GM12878 (cell line): Measurements from ENCODE around the gene TSHZ1. TPM values are rescaled to one million over a fixed set of nuclear protein-coding genes. Genes with fewer than 3 reads are reported as not detected.
A peak's percentile ranks its signal among the peaks of the same experiment; 100 is the strongest.

Experiments
- ATAC-seq: fragments of 200-7000 bp; cut with Tn5 transposase; 3 replicates; pipeline ENCODE4 v1.9.1; 2020; ENCODE audit warnings: mild to moderate bottlenecking, moderate library complexity
- BruUV-seq: library from RNA; stranded (reverse); fragments of 400-500 nt; replicated peaks from 2 replicates; lab custom pipeline; 2021; lab: Mats Ljungman, UMichigan
- CTCF ChIA-PET: fragments of 300-600 bp; sonication (Branson Sonifier 250); formaldehyde crosslinking; extraction: SDS; loops from one replicate; lab custom pipeline; 2021; ENCODE audit warnings: inconsistent platforms; lab: Yijun Ruan, JAX
- POLR2A ChIA-PET: fragments of 350-600 bp; formaldehyde crosslinking; extraction: SDS; loops from one replicate; lab custom pipeline; 2021; ENCODE audit warnings: inconsistent platforms; lab: Charles Lee
- RAD21 ChIA-PET: fragments of 300-600 bp; sonication (Branson Sonifier 250); formaldehyde crosslinking; loops from one replicate; lab custom pipeline; 2023; ENCODE audit warnings: antibody characterized with exemption; ENCODE audit not compliant: unreplicated experiment; lab: Charles Lee
- SMC1A ChIA-PET: fragments of 300-600 bp; sonication (Branson Sonifier 250); formaldehyde crosslinking; loops from one replicate; lab custom pipeline; 2023; ENCODE audit not compliant: unreplicated experiment, uncharacterized antibody; lab: Charles Lee
- DNase-seq: peaks from one replicate; pipeline ENCODE4 v3.0.0-alpha.2; 2011; ENCODE audit warnings: low read depth, low spot score
- FAIRE-seq: peaks from 3 replicates; lab custom pipeline; 2011; peaks lifted over from hg19 to GRCh38; lab: Jason Lieb, UNC
- H2AFZ ChIP-seq: 2 replicates; pipeline ENCODE4 v1.6.0; 2011; ENCODE audit warnings: low read depth, low read length, control low read depth; ENCODE audit not compliant: control insufficient read depth
- H3K27ac ChIP-seq: 2 replicates; pipeline ENCODE4 v1.5.1; 2011; ENCODE audit warnings: control low read depth; ENCODE audit not compliant: control insufficient read depth, insufficient read depth
- H3K27me3 ChIP-seq, 2 experiments: replicated peaks in 1 of 2; 2 replicates each; pipeline versions ENCODE4 v1.6.0 to v1.6.1; 2011; ENCODE audit warnings: low read length in 1 of 2; ENCODE audit not compliant: control insufficient read depth in 2 of 2, insufficient read depth in 2 of 2
- H3K36me3 ChIP-seq, 2 experiments: 2 replicates each; pipeline ENCODE4 v1.5.1; 2011; ENCODE audit warnings: low read length in 1 of 2; ENCODE audit not compliant: control insufficient read depth in 2 of 2, insufficient read depth in 2 of 2
- H3K4me1 ChIP-seq: 2 replicates; pipeline ENCODE4 v1.6.1; 2011; ENCODE audit warnings: mild to moderate bottlenecking, low read length, moderate library complexity, mixed read lengths; ENCODE audit not compliant: control insufficient read depth, insufficient read depth
- H3K4me2 ChIP-seq: 2 replicates; pipeline ENCODE4 v1.6.0; 2011; ENCODE audit warnings: control low read depth; ENCODE audit not compliant: control insufficient read depth, insufficient read depth
- H3K4me3 ChIP-seq: fragments of 200-600 bp; sonication (generic); 2 replicates; pipeline ENCODE4 v1.5.1; 2016
- H3K79me2 ChIP-seq: 2 replicates; pipeline ENCODE4 v1.6.0; 2011; ENCODE audit warnings: low read length; ENCODE audit not compliant: control insufficient read depth, insufficient read depth
- H3K9ac ChIP-seq: 2 replicates; pipeline ENCODE4 v1.8.0; 2011; ENCODE audit warnings: low read length, control low read depth, mixed read lengths; ENCODE audit not compliant: control insufficient read depth, insufficient read depth
- H3K9me3 ChIP-seq: replicated peaks from 3 replicates; pipeline ENCODE4 v1.5.1; 2011; ENCODE audit warnings: mild to moderate bottlenecking, low read length; ENCODE audit not compliant: control insufficient read depth, insufficient read depth
- H4K20me1 ChIP-seq: 2 replicates; pipeline ENCODE4 v1.6.0; 2011; ENCODE audit not compliant: control insufficient read depth, insufficient read depth
- CBFB ChIP-seq: IDR thresholded peaks from 2 replicates; pipeline ENCODE4 v1.6.1; 2016; ENCODE audit warnings: antibody characterized with exemption, low read depth
- CHD1 ChIP-seq: IDR thresholded peaks from 2 replicates; pipeline ENCODE4 v1.6.1; 2012; ENCODE audit warnings: low read depth, low read length, improper control_type of control experiment
- EGR1 ChIP-seq, 2 experiments: IDR thresholded peaks; 1 replicate in 1 of 2; 2 replicates in 1 of 2; pipeline ENCODE4 v1.6.1; 2011 to 2012; ENCODE audit warnings: low read depth in 2 of 2, low read length in 2 of 2, borderline replicate concordance in 1 of 2, mild to moderate bottlenecking in 1 of 2, moderate library complexity in 1 of 2
- GATAD2B ChIP-seq: fragments of 450-650 bp; conservative IDR thresholded peaks from 2 replicates; pipeline ENCODE4 v1.6.1; 2017; ENCODE audit warnings: low read depth, mild to moderate bottlenecking, moderate library complexity
- HDGF ChIP-seq: fragments of 450-650 bp; IDR thresholded peaks from 2 replicates; pipeline ENCODE4 v1.6.1; 2016; ENCODE audit warnings: antibody characterized with exemption
- IKZF1 ChIP-seq: fragments of 450-650 bp; conservative IDR thresholded peaks from 2 replicates; pipeline ENCODE4 v1.6.1; 2017; ENCODE audit warnings: antibody characterized with exemption, mild to moderate bottlenecking
- MXI1 ChIP-seq: fragments of 150-350 bp; IDR thresholded peaks from 2 replicates; pipeline ENCODE4 v1.6.1; 2011; ENCODE audit warnings: low read depth, mild to moderate bottlenecking, inconsistent platforms, low read length, improper control_type of control experiment
- MYC ChIP-seq: IDR thresholded peaks from 2 replicates; pipeline ENCODE4 v1.6.1; 2011; ENCODE audit warnings: mild to moderate bottlenecking, low read length, moderate library complexity, inconsistent platforms; ENCODE audit not compliant: insufficient read depth, insufficient replicate concordance, insufficient read length, severe bottlenecking
- NFIC ChIP-seq: IDR thresholded peaks from 2 replicates; pipeline ENCODE4 v1.6.1; 2012; ENCODE audit warnings: low read depth, mild to moderate bottlenecking, inconsistent platforms, low read length, moderate library complexity
- NFYA ChIP-seq: IDR thresholded peaks from 2 replicates; pipeline ENCODE4 v1.6.1; 2011; ENCODE audit warnings: low read depth, mild to moderate bottlenecking, low read length, improper control_type of control experiment, borderline replicate concordance
- NR2C1 ChIP-seq: fragments of 450-650 bp; IDR thresholded peaks from 2 replicates; pipeline ENCODE4 v1.6.1; 2017; ENCODE audit warnings: antibody characterized with exemption, mild to moderate bottlenecking, moderate library complexity
- NR2F1 ChIP-seq: fragments of 450-650 bp; conservative IDR thresholded peaks from 2 replicates; pipeline ENCODE4 v1.6.1; 2017; ENCODE audit warnings: mild to moderate bottlenecking
- POLR2A ChIP-seq: IDR thresholded peaks from 2 replicates; pipeline ENCODE4 v1.6.1; 2011; ENCODE audit warnings: low read depth, mild to moderate bottlenecking, low read length
- POLR2AphosphoS5 ChIP-seq: IDR thresholded peaks from 2 replicates; pipeline ENCODE4 v1.6.1; 2011; ENCODE audit warnings: mild to moderate bottlenecking, low read length, inconsistent platforms
- RUNX3 ChIP-seq: IDR thresholded peaks from 2 replicates; pipeline ENCODE4 v1.6.1; 2012; ENCODE audit warnings: low read length, inconsistent platforms
- SIN3A ChIP-seq: IDR thresholded peaks from 2 replicates; pipeline ENCODE4 v1.6.1; 2012; ENCODE audit warnings: low read depth, low read length, improper control_type of control experiment
- SUPT20H ChIP-seq: IDR thresholded peaks from 2 replicates; pipeline ENCODE4 v1.6.1; 2011; ENCODE audit warnings: low read depth, mild to moderate bottlenecking, low read length, moderate library complexity, borderline replicate concordance; ENCODE audit not compliant: control insufficient read depth
- WGBS: methylation state at CpG from one replicate; pipeline ENCODE4 v1.1.6; 2016; ENCODE audit warnings: low lambda C conversion rate; ENCODE audit not compliant: insufficient replicate concordance, insufficient coverage; ENCODE audit errors: missing lambda C conversion rate; 5-methylcytosine and 5-hydroxymethylcytosine counted together
- in situ Hi-C: fragments of 300-500 bp; cut with MboI; formaldehyde crosslinking; loops from 9 replicates; pipeline ENCODE4 v1.14.3; 2018; ENCODE audit warnings: mixed read lengths
- intact Hi-C: fragments of 100-400 bp; cut with micrococcal nuclease; formaldehyde crosslinking; loops from one replicate; pipeline ENCODE4 v1.14.2; 2022; ENCODE audit not compliant: unreplicated experiment
- polyA plus RNA-seq, 11 experiments: library from polyadenylated mRNA; depleted of rRNA in 4 of 11; unstranded in 6 of 11; stranded (reverse) in 5 of 11; fragments of >200 nt; fragmentation: Nextera tagmentation in 4 of 11; fragmentation: Illumina TruSeq in 1 of 11; extraction: Ambion mirVana in 4 of 11; extraction: Trizol in 1 of 11; gene quantifications; 1 replicate in 1 of 11; 2 replicates in 10 of 11; pipeline versions ENCODE4 v1.2.1 to v1.2.3, GENCODE V29; 2011 to 2016; ENCODE audit warnings: inconsistent platforms in 2 of 11, missing spikeins in 2 of 11, low read depth in 1 of 11
- total RNA-seq, 4 experiments: library from RNA; depleted of rRNA in 3 of 4; stranded (reverse); fragments of >200 nt in 3 of 4; fragmentation: Illumina TruSeq in 1 of 4; extraction: Trizol in 1 of 4; gene quantifications; 2 replicates each; pipeline versions ENCODE4 v1.2.1 to v1.2.3, GENCODE V29; 2013 to 2021
- TF ChIP-seq, protein P1 (sequence below): fragments of 450-650 bp; IDR thresholded peaks from 2 replicates; pipeline ENCODE4 v1.6.1; 2017; ENCODE audit warnings: low read depth, mild to moderate bottlenecking, moderate library complexity
- TF ChIP-seq, protein P2 (sequence below), 3 experiments: IDR thresholded peaks in 2 of 3; conservative IDR thresholded peaks in 1 of 3; 2 replicates each; pipeline ENCODE4 v1.5.1; 2011; ENCODE audit warnings: low read depth in 3 of 3, low read length in 3 of 3, mild to moderate bottlenecking in 3 of 3, control low read depth in 2 of 3, moderate library complexity in 2 of 3, inconsistent platforms in 1 of 3, mixed read lengths in 1 of 3; ENCODE audit not compliant: control insufficient read depth in 2 of 3, insufficient read depth in 1 of 3; ENCODE audit errors: extremely low read depth in 1 of 3
- TF ChIP-seq, protein P3 (sequence below): IDR thresholded peaks from 2 replicates; pipeline ENCODE4 v1.6.1; 2012; ENCODE audit warnings: low read depth, low read length, improper control_type of control experiment

Gene TSHZ1
- total and polyA plus RNA-seq, 10 of the 15 experiments (the other 5 are each of a cell fraction or from before 2014, with no cell fraction given): 2.2 to 15.2 (median 5.1) TPM

DNA sequence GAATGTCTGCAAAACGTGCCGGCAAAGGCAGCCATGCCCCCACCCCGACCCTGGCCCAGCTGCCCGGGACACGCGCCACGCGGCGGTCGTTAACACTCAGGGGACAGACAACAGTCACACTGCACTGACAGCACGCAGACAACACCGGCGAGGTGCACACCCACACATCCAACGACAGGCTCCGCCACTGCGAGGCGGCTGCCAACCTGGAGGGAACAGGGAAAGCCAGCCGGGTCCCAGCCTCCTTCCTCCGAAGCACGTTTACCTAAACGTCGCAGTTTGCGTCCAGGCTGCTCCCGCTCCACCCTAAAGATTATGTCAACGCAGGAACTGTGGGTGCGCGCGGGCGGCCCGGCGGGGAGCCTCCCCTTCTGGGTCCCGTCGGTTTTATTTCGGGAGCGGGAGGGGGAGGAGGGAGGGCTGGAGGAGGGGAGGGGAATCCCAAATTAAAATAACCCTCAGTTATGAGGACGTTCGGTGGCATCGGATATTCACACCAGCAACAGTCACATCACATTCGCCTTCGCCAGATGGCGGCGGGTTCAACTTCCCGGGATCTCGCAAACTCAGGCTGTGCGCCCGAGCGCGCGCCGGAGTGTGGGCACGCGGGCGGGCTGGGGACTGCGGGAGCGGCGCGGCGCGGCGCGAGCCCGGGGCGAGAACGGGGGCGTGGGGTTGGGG, 2.3 kb upstream of the TSHZ1 start:
- under 1% methylated on average over 39 of the region's 65 CpGs for WGBS
- no TSS peak for BruUV-seq
- Histone ChIP-seq H3K4me1 (peaks cover 6% of the 10 kb centered on the region; the same call in 1 of the 2 replicates), H3K36me3 (no peaks in the 10 kb centered on the region), H3K27me3 (no peaks in the 10 kb centered on the region), H3K4me2 (peak overlapping the region; percentile 76), H3K4me3 (peak overlapping the region; percentile 96), H3K9ac (peak overlapping the region; percentile 83), H2AFZ (peak overlapping the region; percentile 82), H4K20me1 (no peaks in the 10 kb centered on the region), H3K9me3 (no peaks in the 10 kb centered on the region), H3K79me2 (peaks cover 68% of the 10 kb centered on the region), H3K27ac (peak overlapping the region; percentile 86)
- RAD21 ChIA-PET: no interaction called here
- intact Hi-C loops: loop anchor here (5.0 to 10.0 kb wide), 8 partner anchors 36 to 1277 kb away; partner anchors contain the start of genes CNDP2, FBXO15 and TIMM21
- SMC1A ChIA-PET: no interaction called here
- in situ Hi-C loops: loop anchor here (25.0 kb wide), 1 partner anchor 1904 kb away; no protein-coding TSS in a partner anchor
- POLR2A ChIA-PET: no interaction called here
- peak; percentile 56 for FAIRE-seq
- ATAC-seq: peak; percentile 7
- no peak for DNase-seq
- CTCF ChIA-PET: interaction anchor here (0.7 kb wide), 1 partner anchor 557 kb away, joined by 3 read pairs; no protein-coding TSS in a partner anchor
- TF ChIP-seq EGR1 (IDR thresholded peaks at IDR 0.05; ENCODE audit: borderline replicate concordance in 1 of 2, low read depth in 2 of 2, low read length in 2 of 2) (0 out of 3 replicates have a peak, but pooled peaks of 1 of the 2 experiments have one; percentile 12), SUPT20H (no peak), CBFB (no peak), CHD1 (0 out of 2 replicates have a peak, but pooled peaks have one; percentile 54), POLR2A (peak; percentile 74), MYC (peak; percentile 19), GATAD2B (peak; percentile 53; the same call in 1 of the 2 replicates), IKZF1 (peak; percentile 66; the same call in 1 of the 2 replicates), NR2F1 (no peak), RUNX3 (0 out of 2 replicates have a peak, but pooled peaks have one; percentile 23), SIN3A (peak; percentile 13; the same call in 1 of the 2 replicates), NFIC (no peak), NR2C1 (no peak), MXI1 (peak; percentile 55), POLR2AphosphoS5 (peak; percentile 47), HDGF (0 out of 2 replicates have a peak, but pooled peaks have one; percentile 23), NFYA (no peak)
- TF ChIP-seq, protein P1, sequence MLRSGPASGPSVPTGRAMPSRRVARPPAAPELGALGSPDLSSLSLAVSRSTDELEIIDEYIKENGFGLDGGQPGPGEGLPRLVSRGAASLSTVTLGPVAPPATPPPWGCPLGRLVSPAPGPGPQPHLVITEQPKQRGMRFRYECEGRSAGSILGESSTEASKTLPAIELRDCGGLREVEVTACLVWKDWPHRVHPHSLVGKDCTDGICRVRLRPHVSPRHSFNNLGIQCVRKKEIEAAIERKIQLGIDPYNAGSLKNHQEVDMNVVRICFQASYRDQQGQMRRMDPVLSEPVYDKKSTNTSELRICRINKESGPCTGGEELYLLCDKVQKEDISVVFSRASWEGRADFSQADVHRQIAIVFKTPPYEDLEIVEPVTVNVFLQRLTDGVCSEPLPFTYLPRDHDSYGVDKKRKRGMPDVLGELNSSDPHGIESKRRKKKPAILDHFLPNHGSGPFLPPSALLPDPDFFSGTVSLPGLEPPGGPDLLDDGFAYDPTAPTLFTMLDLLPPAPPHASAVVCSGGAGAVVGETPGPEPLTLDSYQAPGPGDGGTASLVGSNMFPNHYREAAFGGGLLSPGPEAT: 0 out of 2 replicates have a peak, but pooled peaks have one; percentile 26
- TF ChIP-seq, protein P2, sequence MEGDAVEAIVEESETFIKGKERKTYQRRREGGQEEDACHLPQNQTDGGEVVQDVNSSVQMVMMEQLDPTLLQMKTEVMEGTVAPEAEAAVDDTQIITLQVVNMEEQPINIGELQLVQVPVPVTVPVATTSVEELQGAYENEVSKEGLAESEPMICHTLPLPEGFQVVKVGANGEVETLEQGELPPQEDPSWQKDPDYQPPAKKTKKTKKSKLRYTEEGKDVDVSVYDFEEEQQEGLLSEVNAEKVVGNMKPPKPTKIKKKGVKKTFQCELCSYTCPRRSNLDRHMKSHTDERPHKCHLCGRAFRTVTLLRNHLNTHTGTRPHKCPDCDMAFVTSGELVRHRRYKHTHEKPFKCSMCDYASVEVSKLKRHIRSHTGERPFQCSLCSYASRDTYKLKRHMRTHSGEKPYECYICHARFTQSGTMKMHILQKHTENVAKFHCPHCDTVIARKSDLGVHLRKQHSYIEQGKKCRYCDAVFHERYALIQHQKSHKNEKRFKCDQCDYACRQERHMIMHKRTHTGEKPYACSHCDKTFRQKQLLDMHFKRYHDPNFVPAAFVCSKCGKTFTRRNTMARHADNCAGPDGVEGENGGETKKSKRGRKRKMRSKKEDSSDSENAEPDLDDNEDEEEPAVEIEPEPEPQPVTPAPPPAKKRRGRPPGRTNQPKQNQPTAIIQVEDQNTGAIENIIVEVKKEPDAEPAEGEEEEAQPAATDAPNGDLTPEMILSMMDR (IDR thresholded peaks at IDR 0.05 in 2 of 3, conservative IDR thresholded peaks at IDR 0.05 in 1 of 3; ENCODE audit: control insufficient read depth in 2 of 3, extremely low read depth in 1 of 3, insufficient read depth in 1 of 3, low read depth in 3 of 3, low read length in 3 of 3): 0 out of 6 replicates have a peak, but pooled peaks of 1 of the 3 experiments have one; percentile 1
- TF ChIP-seq, protein P3, sequence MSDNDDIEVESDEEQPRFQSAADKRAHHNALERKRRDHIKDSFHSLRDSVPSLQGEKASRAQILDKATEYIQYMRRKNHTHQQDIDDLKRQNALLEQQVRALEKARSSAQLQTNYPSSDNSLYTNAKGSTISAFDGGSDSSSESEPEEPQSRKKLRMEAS: 0 out of 2 replicates have a peak, but pooled peaks have one; percentile 26
